ENCODE results near the gene RAP1GDS1.

GRCh38 chr4:98385831-98386230 is 124.6 kb downstream of the RAP1GDS1 start:
- TF ChIP-seq CTCF (IDR thresholded peaks at IDR 0.05; ENCODE audit: borderline replicate concordance, extremely low read depth, low read length, poor library complexity, severe bottlenecking) (no peak), EZH2 (IDR thresholded peaks at IDR 0.05; ENCODE audit: borderline replicate concordance, low read depth, low read length, severe bottlenecking) (no peak)

Measured in DND-41 (cell line).